OCI-LY1 (cell line): ENCODE results near the gene TOP1.

Experiments
- H2AFZ ChIP-seq: fragments of 200-600 bp; sonication (generic), shearing (Covaris generic); 2 replicates; pipeline ENCODE4 v1.6.0; 2014; ENCODE audit warnings: antibody characterized with exemption, mild to moderate bottlenecking, low read length
- H3F3A ChIP-seq: fragments of 200-600 bp; sonication (generic), shearing (Covaris generic); 2 replicates; pipeline ENCODE4 v1.6.0; 2014; ENCODE audit warnings: mild to moderate bottlenecking, antibody characterized with exemption, low read length, moderate library complexity; ENCODE audit not compliant: insufficient read depth
- H3K27ac ChIP-seq: fragments of 200-600 bp; sonication (generic); 2 replicates; pipeline ENCODE4 v1.5.1; 2014; ENCODE audit warnings: low read length, mixed run types, mild to moderate bottlenecking, low read depth; ENCODE audit not compliant: poor library complexity, severe bottlenecking
- H3K27me3 ChIP-seq: fragments of 200-600 bp; sonication (generic); 2 replicates; pipeline ENCODE4 v1.6.0; 2014; ENCODE audit warnings: antibody characterized with exemption, mild to moderate bottlenecking, low read length, moderate library complexity; ENCODE audit not compliant: insufficient read depth
- H3K36me3 ChIP-seq: fragments of 200-600 bp; sonication (generic); 2 replicates; pipeline ENCODE4 v1.6.1; 2014; ENCODE audit warnings: mild to moderate bottlenecking, antibody characterized with exemption, low read length, moderate library complexity, mixed read lengths; ENCODE audit not compliant: insufficient read depth
- H3K4me1 ChIP-seq: fragments of 200-600 bp; sonication (generic); 2 replicates; pipeline ENCODE4 v1.5.1; 2014; ENCODE audit warnings: mild to moderate bottlenecking, low read length, moderate library complexity; ENCODE audit not compliant: insufficient read depth, severe bottlenecking
- H3K4me2 ChIP-seq: fragments of 200-600 bp; sonication (generic), shearing (Covaris generic); 2 replicates; pipeline ENCODE4 v1.6.1; 2014; ENCODE audit warnings: low read length
- H3K4me3 ChIP-seq: fragments of 200-600 bp; sonication (generic); 2 replicates; pipeline ENCODE4 v1.5.1; 2014; ENCODE audit warnings: low read length, low read depth, mild to moderate bottlenecking, mixed read lengths; ENCODE audit not compliant: poor library complexity, severe bottlenecking
- H3K79me2 ChIP-seq: fragments of 200-600 bp; shearing (Covaris generic); 2 replicates; pipeline ENCODE4 v1.6.1; 2016; ENCODE audit warnings: mixed run types, low read length, mixed read lengths; ENCODE audit not compliant: insufficient read depth
- H3K9ac ChIP-seq: fragments of 200-600 bp; sonication (generic), shearing (Covaris generic); 2 replicates; pipeline ENCODE4 v1.6.1; 2014; ENCODE audit warnings: mild to moderate bottlenecking, low read length, mixed read lengths
- H3K9me2 ChIP-seq: fragments of 200-600 bp; sonication (generic), shearing (Covaris generic); 2 replicates; pipeline ENCODE4 v1.6.1; 2014; ENCODE audit warnings: low read depth, mild to moderate bottlenecking, low read length, mixed read lengths
- H3K9me3 ChIP-seq: fragments of 200-600 bp; shearing (Covaris generic); 2 replicates; pipeline ENCODE4 v1.6.1; 2014; ENCODE audit warnings: low read length, mixed read lengths
- H4K20me1 ChIP-seq: fragments of 200-600 bp; sonication (generic), shearing (Covaris generic); 2 replicates; pipeline ENCODE4 v1.6.0; 2016; ENCODE audit warnings: mild to moderate bottlenecking, low read length; ENCODE audit not compliant: insufficient read depth
- CTCF ChIP-seq: fragments of 200-600 bp; sonication (generic), shearing (Covaris generic); IDR thresholded peaks from 2 replicates; pipeline ENCODE4 v1.5.1; 2017; ENCODE audit warnings: mild to moderate bottlenecking, antibody characterized with exemption, low read length, moderate library complexity, mixed read lengths
- EZH2 ChIP-seq: fragments of 200-600 bp; sonication (generic), shearing (Covaris generic); IDR thresholded peaks from 2 replicates; pipeline ENCODE4 v1.8.0; 2017; ENCODE audit warnings: borderline replicate concordance, mixed run types, mild to moderate bottlenecking, antibody characterized with exemption, low read length, moderate library complexity, mixed read lengths

The TOP1 gene

GRCh38 chr20:41041693-41042092 lies 13.1 kb downstream of the TOP1 start:
- Histone ChIP-seq H3F3A (no peaks in the 10 kb centered on the region; the same call in 1 of the 2 replicates), H3K9me3 (no peaks in the 10 kb centered on the region), H3K27me3 (no peaks in the 10 kb centered on the region), H4K20me1 (no peaks in the 10 kb centered on the region), H2AFZ (no peak overlapping the region), H3K9ac (no peak overlapping the region), H3K4me1 (peaks cover 96% of the 10 kb centered on the region), H3K9me2 (no peaks in the 10 kb centered on the region), H3K36me3 (peaks cover 64% of the 10 kb centered on the region), H3K4me2 (no peak overlapping the region), H3K27ac (no peak overlapping the region), H3K79me2 (peaks cover 100% of the 10 kb centered on the region), H3K4me3 (no peak overlapping the region)
- TF ChIP-seq CTCF (no peak), EZH2 (no peak)

- peaks cover 100% of the 10 kb centered on the region for H3K79me2 ChIP-seq
- no peak overlapping the region for H2AFZ ChIP-seq
- H3K4me2 ChIP-seq, result peak overlapping the region; percentile 9; the same call in 1 of the 2 replicates
- H3K4me3 ChIP-seq, result no peak overlapping the region
- no peak for TF ChIP-seq CTCF
- TF ChIP-seq EZH2, result no peak
- H3K9me2 ChIP-seq, result no peaks in the 10 kb centered on the region
- 0 out of 2 replicates have a peak, but pooled peaks cover 2% of the 10 kb centered on the region for H4K20me1 ChIP-seq
- H3K9me3 ChIP-seq, result no peaks in the 10 kb centered on the region
- H3K36me3 ChIP-seq, result peaks cover 36% of the 10 kb centered on the region
- no peaks in the 10 kb centered on the region for H3K27me3 ChIP-seq
- no peak overlapping the region for H3K27ac ChIP-seq
- no peaks in the 10 kb centered on the region; the same call in 1 of the 2 replicates for H3F3A ChIP-seq
- peaks cover 97% of the 10 kb centered on the region for H3K4me1 ChIP-seq
- H3K9ac ChIP-seq, result no peak overlapping the region
Measured at GRCh38 chr20:41044409-41045062, 15.9 kb downstream of the TOP1 start.

- no peaks in the 10 kb centered on the region for H3K27me3 ChIP-seq
- no peak overlapping the region for H2AFZ ChIP-seq
- no peaks in the 10 kb centered on the region for H3K9me2 ChIP-seq
- H3F3A ChIP-seq, result no peaks in the 10 kb centered on the region; the same call in 1 of the 2 replicates
- peaks cover 100% of the 10 kb centered on the region for H3K79me2 ChIP-seq
- H3K36me3 ChIP-seq, result peaks cover 26% of the 10 kb centered on the region
- H3K27ac ChIP-seq, result peak overlapping the region; percentile 1
- no peak overlapping the region for H3K9ac ChIP-seq
- H4K20me1 ChIP-seq, result 0 out of 2 replicates have a peak, but pooled peaks cover 2% of the 10 kb centered on the region
- peak overlapping the region; percentile 62 for H3K4me2 ChIP-seq
- H3K9me3 ChIP-seq, result no peaks in the 10 kb centered on the region
- TF ChIP-seq CTCF (no peak), EZH2 (no peak)
- no peak overlapping the region for H3K4me3 ChIP-seq
- H3K4me1 ChIP-seq, result peaks cover 97% of the 10 kb centered on the region
Measured at GRCh38 chr20:41045671-41046070, 17.0 kb downstream of the TOP1 start.
